HCT116 (cell line): ENCODE results near the gene HMCN1. TPM values are rescaled to one million over a fixed set of nuclear protein-coding genes. Genes with fewer than 3 reads are reported as not detected.

Source experiments
- ATAC-seq: fragments of 200-7000 bp; cut with Tn5 transposase; 2 replicates; pipeline ENCODE4 v1.9.1; 2020; ENCODE audit warnings: mild to moderate bottlenecking, moderate library complexity
- BruUV-seq: library from RNA; stranded (reverse); fragments of 400-500 nt; replicated peaks from 2 replicates; lab custom pipeline; 2021; lab: Mats Ljungman, UMichigan
- CTCF ChIA-PET: fragments of 300-600 bp; sonication (Branson Sonifier 250); formaldehyde crosslinking; loops from one replicate; lab custom pipeline; 2021; ENCODE audit warnings: antibody characterized with exemption; lab: Charles Lee
- POLR2A ChIA-PET: fragments of 300-600, 350-600 bp; sonication (Branson Sonifier 250); formaldehyde crosslinking; loops from one replicate; lab custom pipeline; 2021; ENCODE audit warnings: antibody characterized with exemption; lab: Charles Lee
- RAD21 ChIA-PET, 2 experiments: fragments of 300-600 bp; sonication (Branson Sonifier 250); formaldehyde crosslinking; loops; one replicate each; lab custom pipeline; 2023; ENCODE audit warnings: low total read pairs in 2 of 2; ENCODE audit not compliant: uncharacterized antibody in 2 of 2, unreplicated experiment in 2 of 2, low non-redundant PET in 1 of 2; lab: Charles Lee
- DNase-seq: peaks from one replicate; pipeline ENCODE4 v3.0.0-alpha.2; 2010; ENCODE audit warnings: low read depth, low spot score
- H2AFZ ChIP-seq: fragments of 200-600 bp; shearing (Covaris generic), sonication (generic); 2 replicates; pipeline ENCODE4 v1.6.1; 2017; ENCODE audit warnings: low read depth, mixed run types, mixed read lengths, antibody characterized with exemption, low read length; ENCODE audit not compliant: poor library complexity, severe bottlenecking
- H3K27ac ChIP-seq: 2 replicates; pipeline ENCODE4 v1.5.1; 2012; ENCODE audit warnings: low read depth, low read length
- H3K27me3 ChIP-seq: fragments of 200-600 bp; sonication (generic); 2 replicates; pipeline ENCODE4 v1.6.1; 2016; ENCODE audit warnings: mixed run types, low read length, mixed read lengths; ENCODE audit not compliant: insufficient read depth
- H3K36me3 ChIP-seq, 2 experiments: fragments of 200-500 bp in 1 of 2; fragments of 200-600 bp in 1 of 2; sonication (Bioruptor generic) in 1 of 2; sonication (generic) in 1 of 2; 2 replicates each; pipeline versions ENCODE4 v1.5.1 to v1.6.1; 2014 to 2016; ENCODE audit warnings: low read length in 2 of 2, inconsistent platforms in 1 of 2, mixed read lengths in 1 of 2, mixed run types in 1 of 2; ENCODE audit not compliant: insufficient read depth in 2 of 2, control insufficient read depth in 1 of 2
- H3K4me1 ChIP-seq, 2 experiments: fragments of 200-600 bp in 1 of 2; sonication (generic) in 1 of 2; 2 replicates each; pipeline versions ENCODE4 v1.5.1 to v1.6.1; 2012 to 2017; ENCODE audit warnings: low read length in 2 of 2, inconsistent platforms in 1 of 2, mild to moderate bottlenecking in 1 of 2, mixed read lengths in 1 of 2, mixed run types in 1 of 2, moderate library complexity in 1 of 2; ENCODE audit not compliant: insufficient read depth in 2 of 2, control insufficient read depth in 1 of 2
- H3K4me2 ChIP-seq: fragments of 200-600 bp; sonication (generic); 2 replicates; pipeline ENCODE4 v1.6.1; 2017; ENCODE audit warnings: mixed run types, low read length, mixed read lengths
- H3K4me3 ChIP-seq, 2 experiments: fragments of 200-600 bp in 1 of 2; sonication (generic) in 1 of 2; replicated peaks in 1 of 2; 2 replicates each; pipeline ENCODE4 v1.5.1; 2011 to 2016; ENCODE audit warnings: low read length in 2 of 2, control low read depth in 1 of 2, low read depth in 1 of 2, mild to moderate bottlenecking in 1 of 2, mixed read lengths in 1 of 2, mixed run types in 1 of 2
- H3K79me2 ChIP-seq: fragments of 200-600 bp; sonication (generic); 2 replicates; pipeline ENCODE4 v1.6.1; 2017; ENCODE audit warnings: mild to moderate bottlenecking, mixed run types, low read length, moderate library complexity, mixed read lengths; ENCODE audit not compliant: insufficient read depth
- H3K9ac ChIP-seq: fragments of 200-600 bp; sonication (generic); 2 replicates; pipeline ENCODE4 v1.6.1; 2016; ENCODE audit warnings: low read length, mixed read lengths
- H3K9me2 ChIP-seq: fragments of 200-600 bp; sonication (generic), shearing (Covaris generic); 2 replicates; pipeline ENCODE4 v1.6.1; 2017; ENCODE audit warnings: mixed run types, mild to moderate bottlenecking, moderate library complexity; ENCODE audit not compliant: insufficient read depth
- H3K9me3 ChIP-seq, 2 experiments: fragments of 200-500 bp in 1 of 2; fragments of 200-600 bp in 1 of 2; sonication (Bioruptor generic) in 1 of 2; sonication (generic) in 1 of 2; 2 replicates each; pipeline ENCODE4 v1.6.1; 2014 to 2017; ENCODE audit warnings: low read length in 2 of 2, mixed read lengths in 2 of 2, inconsistent platforms in 1 of 2, low read depth in 1 of 2, mild to moderate bottlenecking in 1 of 2, mixed run types in 1 of 2, moderate library complexity in 1 of 2; ENCODE audit not compliant: control insufficient read depth in 1 of 2, insufficient read depth in 1 of 2
- H4K20me1 ChIP-seq: fragments of 200-600 bp; sonication (generic), shearing (Covaris generic); 2 replicates; pipeline ENCODE4 v1.6.1; 2017; ENCODE audit warnings: mixed run types, mild to moderate bottlenecking, moderate library complexity; ENCODE audit not compliant: insufficient read depth
- CBX3 ChIP-seq: IDR thresholded peaks from 2 replicates; pipeline ENCODE4 v1.6.1; 2012; ENCODE audit warnings: low read depth
- EGR1 ChIP-seq: IDR thresholded peaks from 2 replicates; pipeline ENCODE4 v1.6.1; 2012; ENCODE audit warnings: low read depth
- EZH2phosphoT487 ChIP-seq: fragments of 200-600 bp; IDR thresholded peaks from 2 replicates; pipeline ENCODE4 v1.6.1; 2018; ENCODE audit warnings: antibody characterized with exemption, borderline replicate concordance
- POLR2A ChIP-seq: IDR thresholded peaks from 2 replicates; pipeline ENCODE4 v1.7.0; 2011; ENCODE audit warnings: borderline replicate concordance; ENCODE audit not compliant: insufficient read depth, insufficient read length; ENCODE audit errors: extremely low read depth
- REST ChIP-seq: IDR thresholded peaks from 2 replicates; pipeline ENCODE4 v1.6.1; 2012; ENCODE audit warnings: low read depth
- SP1 ChIP-seq: IDR thresholded peaks from 2 replicates; pipeline ENCODE4 v1.6.1; 2012; ENCODE audit warnings: low read depth
- YY1 ChIP-seq: IDR thresholded peaks from 2 replicates; pipeline ENCODE4 v1.6.1; 2011; ENCODE audit warnings: low read length, low read depth, moderate library complexity, mild to moderate bottlenecking; ENCODE audit not compliant: insufficient replicate concordance; ENCODE audit errors: extremely low read depth
- intact Hi-C: fragments of 100-400 bp; cut with micrococcal nuclease; formaldehyde crosslinking; loops from 2 replicates; pipeline ENCODE4 v1.10.0; 2022
- total RNA-seq: library from RNA; stranded (reverse); gene quantifications from one replicate; pipeline ENCODE4 v1.2.1, GENCODE V29; 2021; ENCODE audit not compliant: unreplicated experiment
- TF ChIP-seq, protein P1 (sequence below): IDR thresholded peaks from 2 replicates; pipeline ENCODE4 v1.6.1; 2012

HMCN1 gene
- total RNA-seq, 1 experiment from 2014 or later = 0.59 TPM

DNA sequence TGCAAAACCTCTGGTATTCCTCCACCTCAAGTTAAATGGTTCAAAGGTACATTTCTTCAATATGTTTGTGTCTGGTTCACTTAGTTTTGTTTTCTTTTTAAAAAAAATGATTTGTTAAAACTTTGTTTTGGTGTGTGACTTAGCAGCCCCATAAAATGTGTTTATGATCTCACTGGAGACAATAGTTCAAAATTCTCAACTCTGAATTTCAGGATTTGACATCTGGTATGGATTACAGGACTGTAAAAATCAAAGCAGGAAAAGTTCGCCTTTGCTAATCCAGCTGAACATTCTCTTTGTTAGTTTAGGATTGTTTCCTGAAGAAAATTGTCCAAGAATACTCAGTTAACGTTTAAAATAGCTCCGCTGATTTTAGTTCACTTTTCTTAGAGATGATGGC lies 231.7 kb downstream of the HMCN1 start (continued):
- TF ChIP-seq, protein P1, sequence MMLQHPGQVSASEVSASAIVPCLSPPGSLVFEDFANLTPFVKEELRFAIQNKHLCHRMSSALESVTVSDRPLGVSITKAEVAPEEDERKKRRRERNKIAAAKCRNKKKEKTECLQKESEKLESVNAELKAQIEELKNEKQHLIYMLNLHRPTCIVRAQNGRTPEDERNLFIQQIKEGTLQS = no peak
- TF ChIP-seq REST (no peak), EGR1 (no peak), EZH2phosphoT487 (no peak), SP1 (no peak), CBX3 (no peak)

DNA sequence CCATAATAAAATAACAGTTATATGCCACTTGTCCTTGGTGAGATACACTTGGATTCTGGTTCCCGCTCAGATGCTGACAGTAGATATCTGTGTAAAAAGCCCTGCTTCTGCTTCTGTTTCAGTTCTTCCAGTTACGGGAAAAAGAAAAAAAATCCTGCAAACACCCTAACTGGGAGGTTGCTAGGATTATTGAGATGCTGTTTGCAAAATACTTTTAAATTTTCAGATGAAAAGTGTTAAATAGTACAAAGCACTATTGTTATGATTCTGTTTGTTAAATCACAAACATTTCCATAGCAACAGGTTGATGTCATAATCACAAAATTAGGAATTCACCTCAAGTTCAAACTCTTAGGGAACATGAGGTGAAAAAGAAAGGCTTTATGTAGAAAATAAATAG lies 232.3 kb downstream of the HMCN1 start:
- Histone ChIP-seq H3K9ac (no peak overlapping the region), H3K27ac (no peak overlapping the region), H3K4me3 (no peak overlapping the region), H4K20me1 (no peaks in the 10 kb centered on the region), H3K9me2 (no peaks in the 10 kb centered on the region), H3K9me3 (no peaks in the 10 kb centered on the region), H3K36me3 (no peaks in the 10 kb centered on the region), H3K4me1 (no peaks in the 10 kb centered on the region), H2AFZ (no peak overlapping the region), H3K4me2 (no peak overlapping the region), H3K79me2 (no peaks in the 10 kb centered on the region), H3K27me3 (no peaks in the 10 kb centered on the region)
- ChIA-PET POLR2A (no interaction called here), RAD21 (no interaction called here), CTCF (no interaction called here)
- DNase-seq (no peak), ATAC-seq (no peak)
- intact Hi-C loops = no loop called here
- BruUV-seq = no TSS peak
- TF ChIP-seq REST = no peak
- no peak for TF ChIP-seq YY1
- no peak for TF ChIP-seq EZH2phosphoT487
- no peak for TF ChIP-seq POLR2A
